Suprapubic skin (tissue), 4 donors: ENCODE results near the gene LGI2. TPM values are rescaled to one million over a fixed set of nuclear protein-coding genes. Genes with fewer than 3 reads are reported as not detected.

Experiments
- DNase-seq, 2 donors: peaks; one replicate each; pipeline ENCODE4 v3.0.0-alpha.2; 2019; ENCODE audit warnings: low spot score in 2 of 2
- H3K27ac ChIP-seq: fragments of 200-600 bp; sonication (generic); one replicate; pipeline ENCODE4 v1.5.1; 2019
- H3K27me3 ChIP-seq: fragments of 200-600 bp; sonication (generic); one replicate; pipeline ENCODE4 v1.5.1; 2019
- H3K36me3 ChIP-seq: fragments of 200-600 bp; sonication (generic); one replicate; pipeline ENCODE4 v1.5.1; 2019
- H3K4me1 ChIP-seq: fragments of 200-600 bp; sonication (generic); one replicate; pipeline ENCODE4 v1.5.1; 2019
- H3K4me3 ChIP-seq: fragments of 200-600 bp; sonication (generic); one replicate; pipeline ENCODE4 v1.5.1; 2019; ENCODE audit warnings: mild to moderate bottlenecking
- H3K9me3 ChIP-seq: fragments of 200-600 bp; sonication (generic); one replicate; pipeline ENCODE4 v1.5.1; 2019
- EP300 ChIP-seq: sonication (generic); formaldehyde crosslinking; IDR thresholded peaks from one replicate; pipeline ENCODE4 v1.6.1; 2017; ENCODE audit warnings: antibody characterized with exemption
- POLR2A ChIP-seq, 2 donors: fragments of 450-650 bp; IDR thresholded peaks; one replicate each; pipeline ENCODE4 v1.6.1; 2017; ENCODE audit warnings: antibody characterized with exemption in 2 of 2, mild to moderate bottlenecking in 2 of 2, moderate library complexity in 2 of 2
- POLR2AphosphoS5 ChIP-seq, 3 donors: sonication (generic); formaldehyde crosslinking; IDR thresholded peaks; one replicate each; pipeline ENCODE4 v1.6.1; 2017; ENCODE audit warnings: antibody characterized with exemption in 3 of 3
- WGBS: methylation state at CpG from one replicate; pipeline ENCODE4 v1.1.5; 2018; 5-methylcytosine and 5-hydroxymethylcytosine counted together
- total RNA-seq, 4 donors: library from RNA; depleted of rRNA; stranded (reverse); fragments of >200 nt; gene quantifications; one replicate each; pipeline ENCODE4 v1.1.0, GENCODE V29; 2016
- TF ChIP-seq, protein P1 (sequence below), 2 donors: fragments of 200-600 bp in 1 of 2; fragments of 450-650 bp in 1 of 2; sonication (generic) in 1 of 2; IDR thresholded peaks; one replicate each; pipeline ENCODE4 v1.5.1; 2016 to 2019; ENCODE audit warnings: antibody characterized with exemption in 2 of 2, mild to moderate bottlenecking in 1 of 2, moderate library complexity in 1 of 2

The LGI2 gene
- total RNA-seq, 4 donors from 2014 or later, result 0.26 to 0.72 (median 0.50) TPM

DNA sequence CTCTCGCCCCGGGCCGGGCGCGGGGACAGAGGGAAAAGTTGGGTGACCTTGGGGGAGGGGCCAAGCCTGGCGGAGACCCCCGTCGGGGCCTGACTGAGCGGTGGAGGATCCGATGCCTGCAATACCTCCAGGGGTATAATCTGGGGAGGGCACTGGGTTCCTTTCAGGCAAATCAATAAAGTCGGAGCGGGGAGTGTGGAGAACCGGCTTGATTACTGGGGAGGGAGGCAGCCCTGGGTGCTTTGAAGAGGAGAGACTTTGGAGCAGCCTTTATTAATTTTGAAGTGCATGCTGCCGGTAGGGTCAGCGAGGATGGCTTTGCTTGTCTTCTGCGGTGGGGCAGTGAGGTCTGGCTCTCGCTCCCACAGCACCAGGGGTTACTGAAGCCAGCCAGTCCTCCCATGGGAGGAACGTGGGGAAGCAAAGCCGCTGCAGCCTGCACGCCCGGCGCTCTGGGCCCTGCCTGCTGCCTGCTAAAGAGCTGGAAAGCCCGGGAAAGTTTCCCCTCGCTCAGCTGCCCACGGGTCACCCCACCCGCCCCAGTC lies 403 bp upstream of the LGI2 start:
- Histone ChIP-seq H3K36me3 (no peaks in the 10 kb centered on the region), H3K27ac (no peak overlapping the region), H3K9me3 (no peaks in the 10 kb centered on the region), H3K4me3 (peak overlapping the region; percentile 64), H3K27me3 (peaks cover 8% of the 10 kb centered on the region), H3K4me1 (peaks cover 19% of the 10 kb centered on the region)
- 1% methylated on average over 17 of the region's 26 CpGs for WGBS
- TF ChIP-seq, protein P1, sequence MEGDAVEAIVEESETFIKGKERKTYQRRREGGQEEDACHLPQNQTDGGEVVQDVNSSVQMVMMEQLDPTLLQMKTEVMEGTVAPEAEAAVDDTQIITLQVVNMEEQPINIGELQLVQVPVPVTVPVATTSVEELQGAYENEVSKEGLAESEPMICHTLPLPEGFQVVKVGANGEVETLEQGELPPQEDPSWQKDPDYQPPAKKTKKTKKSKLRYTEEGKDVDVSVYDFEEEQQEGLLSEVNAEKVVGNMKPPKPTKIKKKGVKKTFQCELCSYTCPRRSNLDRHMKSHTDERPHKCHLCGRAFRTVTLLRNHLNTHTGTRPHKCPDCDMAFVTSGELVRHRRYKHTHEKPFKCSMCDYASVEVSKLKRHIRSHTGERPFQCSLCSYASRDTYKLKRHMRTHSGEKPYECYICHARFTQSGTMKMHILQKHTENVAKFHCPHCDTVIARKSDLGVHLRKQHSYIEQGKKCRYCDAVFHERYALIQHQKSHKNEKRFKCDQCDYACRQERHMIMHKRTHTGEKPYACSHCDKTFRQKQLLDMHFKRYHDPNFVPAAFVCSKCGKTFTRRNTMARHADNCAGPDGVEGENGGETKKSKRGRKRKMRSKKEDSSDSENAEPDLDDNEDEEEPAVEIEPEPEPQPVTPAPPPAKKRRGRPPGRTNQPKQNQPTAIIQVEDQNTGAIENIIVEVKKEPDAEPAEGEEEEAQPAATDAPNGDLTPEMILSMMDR (IDR thresholded peaks at IDR 0.05), result no peak
- no peak for DNase-seq

GRCh38 chr4:25029479-25030276 lies 1.1 kb downstream of the LGI2 start:
- Histone ChIP-seq H3K36me3 (no peaks in the 10 kb centered on the region), H3K27ac (no peak overlapping the region), H3K9me3 (no peaks in the 10 kb centered on the region), H3K27me3 (peaks cover 12% of the 10 kb centered on the region), H3K4me3 (peak overlapping the region; percentile 64), H3K4me1 (peaks cover 19% of the 10 kb centered on the region)
- 45% methylated on average over 12 of the region's 19 CpGs for WGBS
- TF ChIP-seq POLR2AphosphoS5 (IDR thresholded peaks at IDR 0.05) (no peak), EP300 (no peak), POLR2A (IDR thresholded peaks at IDR 0.05) (no peak)
- TF ChIP-seq, protein P1 (IDR thresholded peaks at IDR 0.05), result no peak
- no peak for DNase-seq

- Histone ChIP-seq H3K36me3 (no peaks in the 10 kb centered on the region), H3K27ac (no peak overlapping the region), H3K4me1 (peaks cover 19% of the 10 kb centered on the region), H3K27me3 (peaks cover 12% of the 10 kb centered on the region), H3K4me3 (no peak overlapping the region), H3K9me3 (no peaks in the 10 kb centered on the region)
- 90% methylated on average over 3 of the region's 3 CpGs for WGBS
- TF ChIP-seq EP300 (no peak), POLR2AphosphoS5 (IDR thresholded peaks at IDR 0.05) (no peak), POLR2A (IDR thresholded peaks at IDR 0.05) (no peak)
- TF ChIP-seq, protein P1 (IDR thresholded peaks at IDR 0.05), result no peak
- DNase-seq, result no peak
Observed at GRCh38 chr4:25028851-25029250, 1.9 kb downstream of the LGI2 start.

DNA sequence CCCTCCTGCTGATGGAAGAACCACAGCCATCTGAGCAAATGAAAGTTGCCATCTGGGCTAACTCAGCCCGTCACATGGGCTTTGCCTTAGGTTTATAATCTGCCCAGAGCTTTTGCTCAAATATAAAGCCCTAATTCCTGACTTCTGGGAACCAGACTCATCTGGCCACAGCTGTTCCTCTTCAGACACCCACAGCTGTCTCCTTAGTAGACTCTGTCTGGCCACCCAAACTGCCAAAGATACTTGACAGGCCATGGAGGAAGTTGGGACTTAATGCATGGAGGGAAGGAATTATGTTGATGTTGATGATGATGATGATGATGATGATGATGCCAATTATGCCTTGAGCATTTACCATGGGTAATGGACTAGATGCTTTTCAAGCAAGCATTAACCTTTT lies 8.0 kb downstream of the LGI2 start:
- H3K27ac ChIP-seq, result no peak overlapping the region
- H3K9me3 ChIP-seq, result no peaks in the 10 kb centered on the region
- H3K36me3 ChIP-seq, result no peaks in the 10 kb centered on the region
- no peak for TF ChIP-seq EP300
- TF ChIP-seq, protein P1 (IDR thresholded peaks at IDR 0.05), result no peak
- no peak for TF ChIP-seq POLR2A (IDR thresholded peaks at IDR 0.05)
- no peak for TF ChIP-seq POLR2AphosphoS5 (IDR thresholded peaks at IDR 0.05)
- no peak overlapping the region for H3K4me3 ChIP-seq
- H3K27me3 ChIP-seq, result peaks cover 4% of the 10 kb centered on the region
- no peak for DNase-seq
- no peaks in the 10 kb centered on the region for H3K4me1 ChIP-seq
- 100% methylated on average over 1 of the region's 1 CpG for WGBS

- no peaks in the 10 kb centered on the region for H3K4me1 ChIP-seq
- TF ChIP-seq POLR2A (IDR thresholded peaks at IDR 0.05), result no peak
- TF ChIP-seq, protein P1 (IDR thresholded peaks at IDR 0.05), result no peak
- TF ChIP-seq POLR2AphosphoS5 (IDR thresholded peaks at IDR 0.05), result no peak
- TF ChIP-seq EP300, result no peak
- DNase-seq, result no peak
Observed at GRCh38 chr4:25021216-25021615, 9.5 kb downstream of the LGI2 start.

More at GRCh38 chr4:25021216-25021615, 9.5 kb downstream of the LGI2 start:
- no peaks in the 10 kb centered on the region for H3K36me3 ChIP-seq
- H3K9me3 ChIP-seq, result no peaks in the 10 kb centered on the region
- H3K27ac ChIP-seq, result no peak overlapping the region
- 64% methylated on average over 2 of the region's 2 CpGs for WGBS
- peaks cover 4% of the 10 kb centered on the region for H3K27me3 ChIP-seq
- H3K4me3 ChIP-seq, result no peak overlapping the region
